ENCODE results near the gene NLRP5.
"Not testable (repeated sequence)": the region's sequence is repeated elsewhere in the genome, so short reads cannot be mapped to it uniquely, and the experiment has no call there.

The NLRP5 gene

DNA sequence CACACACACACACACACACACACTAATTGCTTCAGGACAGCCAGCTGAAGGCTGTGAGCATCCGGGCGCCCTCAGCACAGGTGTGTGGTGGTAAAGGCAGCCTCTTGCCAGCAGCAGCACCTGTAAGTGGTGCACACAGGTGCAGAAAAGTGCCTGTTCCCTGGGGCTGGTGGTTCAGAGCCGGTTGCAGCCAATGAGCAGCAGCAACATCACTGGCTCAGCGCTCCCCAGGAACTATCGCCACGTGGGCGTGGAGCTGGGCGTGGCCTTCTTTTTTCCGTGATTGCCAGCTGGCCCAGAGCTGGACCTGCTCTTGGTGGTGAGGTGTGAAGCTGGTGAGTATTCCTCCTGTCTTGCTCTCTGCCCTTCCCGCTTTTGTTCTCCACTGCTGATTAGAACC lies at the start of gene NLRP5:
TSS of gene NLRP5 (plus strand) at position 289 of the 400 bp plus-strand sequence.
- H3K4me3 ChIP-seq (ENCODE audit: low read depth, low read length), result no peak within 1 kb of the TSS

DNA sequence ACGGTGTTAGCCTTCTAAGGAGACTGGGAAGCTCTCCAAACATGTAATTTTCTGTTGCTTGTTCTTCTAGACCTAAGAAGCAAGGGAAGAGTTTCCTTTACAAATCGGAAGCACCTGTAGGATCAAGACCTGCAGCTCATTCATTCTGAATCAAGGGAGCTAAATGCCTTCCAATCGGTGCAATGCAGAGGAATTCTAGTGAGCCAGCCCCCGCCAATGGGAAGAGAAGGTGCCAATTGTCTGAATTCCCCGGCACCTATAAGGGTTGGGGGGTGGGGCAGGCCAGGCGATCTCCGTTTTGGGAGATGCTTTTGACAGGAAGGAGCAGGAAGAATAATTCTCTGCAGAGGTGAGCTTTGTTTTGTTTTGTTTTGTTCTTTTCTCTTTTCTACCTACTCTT lies 47.4 kb upstream of the NLRP5 start:
- H3K4me3 ChIP-seq (ENCODE audit: low read depth, low read length), result no peak overlapping the region

DNA sequence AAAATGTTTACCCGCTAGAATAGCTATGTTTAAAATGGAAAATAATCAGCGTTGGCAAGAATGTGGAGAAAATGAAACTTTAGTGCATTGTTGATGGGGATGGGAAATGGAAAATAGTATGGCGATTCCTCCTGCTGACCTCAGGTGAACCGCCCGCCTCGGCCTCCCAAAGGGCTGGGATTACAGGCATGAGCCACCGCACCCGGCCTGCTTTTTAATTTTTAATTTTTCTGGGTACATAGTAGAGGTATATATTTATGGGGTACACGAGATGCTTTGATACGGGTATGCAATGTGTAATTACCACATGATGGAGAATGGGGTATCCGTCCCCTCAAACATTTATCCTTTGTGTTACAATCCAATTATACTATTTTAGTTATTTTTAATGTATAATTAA lies 46.3 kb upstream of the NLRP5 start:
- H3K4me3 ChIP-seq (ENCODE audit: low read depth, low read length), result no peak overlapping the region

DNA sequence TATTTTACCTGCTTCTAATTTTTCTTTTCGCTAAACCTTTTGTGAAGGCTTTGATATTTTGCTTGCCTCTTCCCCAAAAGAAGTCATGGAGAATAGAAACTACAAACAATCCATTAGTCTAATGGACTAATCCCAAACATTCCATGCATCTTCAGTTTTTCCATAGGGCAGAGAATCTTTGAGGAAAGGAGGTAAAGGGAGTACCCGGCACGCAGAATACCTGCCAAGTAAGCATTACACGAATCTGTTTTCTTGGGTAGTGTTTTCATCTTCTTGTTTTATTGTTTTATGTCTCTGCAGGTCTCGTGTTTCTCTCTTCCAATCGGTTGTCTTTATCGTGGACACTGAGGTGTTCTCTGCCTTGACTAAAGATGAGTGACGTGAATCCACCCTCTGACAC lies 39.0 kb upstream of the NLRP5 start, which contains the start of gene NLRP8:
TSS of gene NLRP8 (plus strand) at position 301 of the 400 bp plus-strand sequence.
- H3K4me3 ChIP-seq (ENCODE audit: low read depth, low read length), result no peak within 1 kb of the TSS

DNA sequence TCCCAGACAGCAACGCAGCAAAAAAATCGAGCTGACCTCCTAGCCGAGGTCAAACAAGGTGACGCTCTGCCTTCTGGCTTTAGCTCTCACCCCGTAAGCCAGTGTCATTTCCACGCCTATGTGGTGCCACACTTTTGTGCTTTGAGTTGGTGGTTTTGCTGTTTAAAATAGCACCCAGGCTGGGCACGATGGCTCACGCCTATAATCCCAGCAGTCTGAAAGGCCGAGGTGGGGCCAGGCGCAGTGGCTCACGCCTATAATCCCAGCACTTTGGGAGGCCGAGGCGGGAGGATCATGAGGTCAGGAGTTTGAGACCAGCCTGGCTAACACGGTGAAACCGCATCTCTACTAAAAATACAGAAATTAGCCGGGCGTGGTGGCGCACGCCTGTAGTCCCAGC lies 36.0 kb upstream of the NLRP5 start:
- not testable (repeated sequence) for H3K4me3 ChIP-seq (ENCODE audit: low read depth, low read length)

DNA sequence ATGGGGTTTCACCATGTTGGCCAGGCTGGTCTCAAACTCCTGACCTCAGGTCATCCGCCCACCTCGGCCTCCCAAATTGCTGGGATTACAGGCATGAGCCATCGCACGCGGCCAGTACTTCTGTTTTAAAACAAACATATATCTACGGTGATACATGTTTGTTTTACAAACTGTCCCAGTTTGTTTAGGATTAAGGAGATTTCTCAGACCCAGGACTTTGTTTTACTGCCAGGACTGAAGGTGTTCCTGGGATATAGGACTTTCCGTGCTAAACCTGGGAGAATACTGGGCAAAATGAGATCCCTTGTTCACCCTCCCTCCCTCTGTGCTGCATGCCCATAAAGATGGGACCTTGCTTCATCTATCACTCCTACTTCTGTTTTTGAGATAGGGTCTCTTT lies 30.1 kb upstream of the NLRP5 start:
- H3K4me3 ChIP-seq (ENCODE audit: low read depth, low read length), result no peak overlapping the region

DNA sequence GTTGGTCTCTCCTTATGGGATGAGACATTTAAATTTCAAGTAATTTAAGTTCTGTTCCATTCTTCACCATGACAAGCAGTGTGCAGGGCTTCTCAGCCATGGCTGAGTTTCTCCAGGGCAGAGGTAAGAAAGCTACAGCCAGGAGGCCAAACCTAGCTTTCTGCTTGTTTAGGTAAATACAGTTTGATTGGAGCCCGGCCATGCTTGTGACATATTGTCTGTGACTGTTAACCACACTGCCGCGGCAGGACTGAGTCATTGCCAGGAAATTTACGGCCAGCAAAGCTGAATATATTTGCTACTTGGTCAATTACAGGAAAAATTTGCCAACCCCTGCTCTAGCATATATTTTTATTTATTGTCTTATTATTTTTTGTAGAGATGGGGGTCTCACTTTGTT lies 28.2 kb upstream of the NLRP5 start:
- H3K4me3 ChIP-seq (ENCODE audit: low read depth, low read length), result no peak overlapping the region

DNA sequence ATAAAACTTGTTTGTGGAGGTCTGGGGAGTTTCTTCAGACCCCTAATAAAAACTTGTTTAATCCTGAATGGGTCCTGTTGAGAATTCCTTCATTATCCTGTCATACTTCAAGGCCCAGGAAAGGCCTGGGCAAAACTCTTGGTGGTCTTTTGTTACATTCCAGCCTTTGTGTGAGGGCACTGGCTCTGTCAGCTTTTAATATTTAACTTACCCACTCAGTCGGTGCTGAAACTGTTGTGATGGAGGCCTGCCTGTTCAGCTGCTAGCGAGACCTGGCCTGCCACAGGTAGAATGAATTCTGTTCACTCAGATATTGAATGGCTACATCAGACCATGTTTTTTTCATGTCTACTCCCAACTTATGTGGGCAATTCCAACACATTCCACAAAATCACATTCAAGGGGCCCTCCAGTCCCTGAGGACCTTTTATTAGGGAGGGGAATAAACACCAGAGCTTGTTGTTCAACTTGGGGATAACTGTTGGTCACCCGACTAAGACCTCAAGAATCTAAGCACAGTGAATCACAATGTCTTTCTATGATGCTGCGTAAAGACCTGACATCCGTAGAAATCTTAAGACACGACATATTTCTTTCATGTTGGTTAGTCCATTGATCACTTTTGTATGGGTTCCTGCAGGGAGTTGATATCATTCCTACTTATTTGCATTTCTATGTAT lies 26.4 kb upstream of the NLRP5 start:
- no peak overlapping the region for H3K4me3 ChIP-seq (ENCODE audit: low read depth, low read length)

DNA sequence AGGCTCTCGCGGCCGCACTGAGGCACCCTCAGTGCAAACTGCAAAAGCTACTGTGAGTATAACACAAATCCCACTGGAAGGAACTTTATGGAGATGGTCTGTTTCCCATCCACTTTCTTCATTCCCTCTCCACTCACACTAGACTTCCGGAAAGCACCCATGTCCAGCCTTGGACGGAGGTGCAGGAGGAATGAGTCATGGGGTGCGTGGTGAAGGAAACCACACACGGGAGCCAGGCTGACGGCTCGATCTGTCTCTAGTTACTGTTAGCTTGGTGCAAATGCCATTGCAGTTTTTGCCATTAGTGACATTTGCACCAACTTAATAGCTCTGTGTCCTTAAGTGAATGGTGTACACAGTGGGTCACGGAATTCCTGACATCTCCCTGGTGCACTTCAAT lies 24.4 kb upstream of the NLRP5 start:
- H3K4me3 ChIP-seq (ENCODE audit: low read depth, low read length), result no peak overlapping the region

DNA sequence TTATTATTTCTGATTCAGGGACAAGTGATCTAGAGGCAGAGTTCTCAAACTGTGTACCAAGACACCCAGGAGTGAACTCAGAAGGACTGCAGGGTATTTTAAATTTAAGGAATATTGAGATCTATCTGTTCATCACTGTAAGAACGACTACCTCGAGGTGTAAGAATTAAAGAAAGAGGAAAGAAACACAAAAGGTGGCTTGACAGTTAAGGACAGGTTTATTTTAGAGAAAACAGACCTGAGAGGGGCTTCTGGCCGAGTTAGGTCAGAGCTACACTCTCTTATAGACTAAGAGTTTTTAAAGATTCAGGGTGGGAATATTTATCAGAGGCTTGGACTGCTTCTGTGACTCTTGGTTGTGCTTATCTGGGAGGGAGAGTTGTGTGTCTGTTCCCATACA lies 12.6 kb upstream of the NLRP5 start:
- H3K4me3 ChIP-seq (ENCODE audit: low read depth, low read length), result no peak overlapping the region

DNA sequence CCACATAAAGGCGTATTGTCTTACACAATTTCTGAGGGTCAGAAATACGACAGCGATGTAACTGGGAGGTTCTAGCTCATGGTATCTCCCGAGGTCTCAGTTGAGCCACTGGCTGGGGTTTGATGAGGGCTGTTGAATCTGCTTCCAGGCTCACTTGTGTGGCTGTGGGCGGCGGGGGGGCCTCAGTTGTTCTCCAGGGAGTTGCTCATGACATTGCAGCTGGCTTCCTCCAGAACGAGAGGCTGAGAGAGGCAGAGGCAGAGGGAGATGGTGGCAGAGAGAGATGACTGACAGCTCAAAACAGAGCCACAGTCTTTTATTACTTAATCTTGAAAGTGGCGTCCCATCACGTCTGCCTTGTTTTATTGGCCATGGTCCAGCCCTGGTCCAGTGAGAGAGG lies 6.2 kb upstream of the NLRP5 start:
- H3K4me3 ChIP-seq (ENCODE audit: low read depth, low read length), result no peak overlapping the region

DNA sequence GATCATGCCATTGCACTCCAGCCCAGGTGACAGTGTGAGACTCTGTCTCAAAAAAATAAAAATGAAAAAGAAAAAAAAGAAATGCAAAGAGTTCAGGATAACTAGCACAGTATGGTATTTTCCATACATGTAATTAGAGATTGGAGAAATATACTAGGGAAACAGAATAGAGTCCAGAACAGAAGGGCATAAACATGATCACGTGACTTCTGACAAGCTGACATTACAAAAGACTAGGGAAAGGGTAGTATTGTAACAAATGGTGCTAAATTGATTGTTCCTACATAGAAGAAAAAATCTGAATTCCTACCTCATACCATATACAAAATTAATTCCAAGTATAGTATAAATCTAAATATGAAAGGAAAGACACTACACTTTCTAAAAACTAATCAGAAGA lies 1.3 kb upstream of the NLRP5 start:
- H3K4me3 ChIP-seq (ENCODE audit: low read depth, low read length), result no peak overlapping the region

DNA sequence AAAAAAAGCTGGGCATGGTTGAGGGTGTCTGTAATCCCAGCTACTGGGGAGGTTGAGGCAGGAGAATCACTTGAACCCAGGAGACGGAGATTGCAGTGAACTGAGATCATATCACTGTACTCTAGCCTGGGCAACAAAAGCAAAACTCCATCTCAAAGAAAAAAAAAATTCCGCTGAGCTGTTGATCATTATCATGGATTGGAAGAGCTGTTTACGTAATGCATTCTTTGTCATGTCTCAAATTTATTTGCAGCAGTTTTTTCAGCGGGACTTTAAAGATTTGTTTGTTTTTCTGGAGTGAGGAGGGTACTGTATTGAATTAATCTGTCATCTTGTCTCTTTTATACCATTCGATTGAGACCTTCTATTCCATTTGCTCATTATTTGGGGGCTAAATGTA lies 4.3 kb downstream of the NLRP5 start:
- H3K4me3 ChIP-seq (ENCODE audit: low read depth, low read length), result no peak overlapping the region

DNA sequence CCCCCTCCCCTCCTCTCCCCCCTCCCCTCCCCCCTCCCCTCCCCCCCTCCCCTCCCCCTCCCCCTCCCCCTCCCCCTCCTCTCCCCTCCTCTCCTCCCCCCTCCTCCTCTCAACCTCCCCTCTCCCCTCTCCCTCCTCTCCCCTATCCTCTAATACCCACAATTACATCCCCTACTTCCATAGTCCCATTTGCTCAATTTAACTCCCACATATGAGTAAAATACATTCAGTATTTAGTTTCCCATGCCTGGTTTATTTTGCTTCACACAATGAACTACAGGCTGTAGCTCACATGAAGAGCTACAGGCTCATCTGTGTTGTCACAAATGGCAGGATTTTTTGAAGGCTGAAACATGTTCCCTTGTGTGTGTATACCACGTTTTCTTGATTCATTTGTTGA lies 6.9 kb downstream of the NLRP5 start:
- H3K4me3 ChIP-seq (ENCODE audit: low read depth, low read length), result no peak overlapping the region

DNA sequence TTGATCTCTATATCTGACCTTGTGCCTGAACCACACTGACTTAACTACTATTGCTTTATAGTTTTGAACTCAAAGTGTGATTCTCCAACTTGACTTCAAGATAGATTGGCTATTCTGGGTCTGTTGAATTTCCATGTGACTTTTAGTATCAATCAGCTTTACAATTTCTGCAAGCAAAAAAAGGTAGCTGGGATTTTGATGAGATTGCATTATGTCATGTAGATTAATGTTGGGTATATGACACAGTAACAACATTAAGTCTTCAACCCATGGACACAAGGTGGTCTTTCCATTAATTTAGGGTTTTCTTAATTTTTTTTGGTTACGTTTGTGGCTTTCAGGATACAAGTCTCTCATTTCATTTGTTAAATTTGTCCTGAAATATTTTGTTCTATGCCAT lies 28.2 kb downstream of the NLRP5 start:
- no peak overlapping the region for H3K4me3 ChIP-seq (ENCODE audit: low read depth, low read length)

DNA sequence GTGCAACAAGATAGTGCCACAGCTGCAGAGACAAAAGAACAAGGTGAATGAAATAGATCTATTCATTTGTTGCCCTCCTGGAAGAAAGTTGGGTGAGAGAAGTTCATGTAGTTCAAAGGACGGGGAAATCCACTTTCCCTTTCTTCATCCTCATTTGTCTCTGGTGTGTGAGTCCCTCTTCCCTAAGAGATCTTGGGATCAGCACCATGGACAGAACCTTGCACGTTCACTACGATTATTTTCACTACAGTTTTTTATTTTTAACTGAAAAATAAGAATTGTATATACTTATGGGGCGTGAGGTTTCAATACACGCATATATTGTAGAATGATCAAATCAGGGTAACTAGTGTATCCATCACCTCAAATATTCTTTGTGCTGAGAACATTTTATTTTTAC lies 29.2 kb downstream of the NLRP5 start:
- no peak overlapping the region for H3K4me3 ChIP-seq (ENCODE audit: low read depth, low read length)

DNA sequence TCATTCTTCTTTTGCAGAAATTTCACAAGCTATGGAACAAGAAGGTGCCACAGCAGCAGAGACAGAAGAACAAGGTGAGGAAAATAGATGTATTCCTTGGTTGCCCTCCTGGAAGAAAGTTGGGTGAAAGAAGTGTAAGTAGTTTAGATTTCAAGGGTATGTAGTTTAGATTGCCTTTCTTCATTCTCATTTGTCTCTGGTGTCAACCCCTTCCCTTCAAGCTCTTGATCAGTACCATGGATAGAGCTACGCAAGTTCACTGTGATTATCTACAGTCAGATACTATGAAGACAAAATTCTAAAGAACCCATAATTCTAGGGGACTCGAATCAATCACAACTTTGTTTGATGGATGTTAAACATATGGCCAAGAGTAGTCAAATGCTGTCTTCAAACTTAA lies 32.8 kb downstream of the NLRP5 start:
- H3K4me3 ChIP-seq (ENCODE audit: low read depth, low read length), result not testable (repeated sequence)

DNA sequence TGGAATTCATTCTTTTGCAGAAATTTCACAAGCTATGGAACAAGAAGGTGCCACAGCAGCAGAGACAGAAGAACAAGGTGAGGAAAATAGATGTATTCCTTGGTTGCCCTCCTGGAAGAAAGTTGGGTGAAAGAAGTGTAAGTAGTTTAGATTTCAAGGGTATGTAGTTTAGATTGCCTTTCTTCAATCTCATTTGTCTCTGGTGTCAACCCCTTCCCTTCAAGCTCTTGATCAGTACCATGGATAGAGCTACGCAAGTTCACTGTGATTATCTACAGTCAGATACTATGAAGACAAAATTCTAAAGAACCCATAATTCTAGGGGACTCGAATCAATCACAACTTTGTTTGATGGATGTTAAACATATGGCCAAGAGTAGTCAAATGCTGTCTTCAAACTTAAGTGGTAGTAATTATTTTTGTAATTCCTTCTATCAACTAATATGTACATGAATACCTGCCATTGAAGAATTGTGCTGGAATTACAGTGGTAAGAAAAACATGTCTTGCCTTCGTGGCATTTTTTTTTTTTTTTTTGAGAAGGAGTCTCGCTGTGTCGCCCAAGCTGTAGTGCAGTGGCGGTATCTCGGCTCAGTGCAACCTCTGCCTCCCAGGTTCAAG lies 33.9 kb downstream of the NLRP5 start:
- not testable (repeated sequence) for H3K4me3 ChIP-seq (ENCODE audit: low read depth, low read length)

DNA sequence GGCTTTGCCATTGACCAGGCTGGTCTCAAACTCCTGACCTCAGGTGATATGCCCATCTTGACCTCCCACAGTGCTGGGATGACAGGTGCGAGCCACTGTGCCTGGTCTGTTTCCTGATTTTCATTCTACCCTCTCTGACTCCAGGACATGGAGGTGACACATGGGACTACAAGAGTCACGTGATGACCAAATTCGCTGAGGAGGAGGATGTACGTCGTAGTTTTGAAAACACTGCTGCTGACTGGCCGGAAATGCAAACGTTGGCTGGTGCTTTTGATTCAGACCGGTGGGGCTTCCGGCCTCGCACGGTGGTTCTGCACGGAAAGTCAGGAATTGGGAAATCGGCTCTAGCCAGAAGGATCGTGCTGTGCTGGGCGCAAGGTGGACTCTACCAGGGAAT lies 40.2 kb downstream of the NLRP5 start:
- no peak overlapping the region for H3K4me3 ChIP-seq (ENCODE audit: low read depth, low read length)

DNA sequence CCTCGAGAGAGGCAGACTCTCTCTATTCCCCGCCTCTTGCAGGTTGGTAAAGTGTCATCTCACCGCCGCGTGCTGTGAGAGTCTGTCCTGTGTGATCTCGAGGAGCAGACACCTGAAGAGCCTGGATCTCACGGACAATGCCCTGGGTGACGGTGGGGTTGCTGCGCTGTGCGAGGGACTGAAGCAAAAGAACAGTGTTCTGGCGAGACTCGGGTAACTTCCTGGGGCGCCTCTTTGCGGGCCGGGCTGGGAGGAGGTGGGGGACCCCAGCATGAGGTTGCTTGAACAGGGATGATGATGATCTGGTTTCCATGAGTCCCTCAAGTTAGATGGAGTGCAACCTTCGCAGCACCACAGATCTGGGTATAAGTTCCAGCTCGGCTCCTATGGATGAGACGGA lies 67.0 kb downstream of the NLRP5 start:
- no peak overlapping the region for H3K4me3 ChIP-seq (ENCODE audit: low read depth, low read length)

DNA sequence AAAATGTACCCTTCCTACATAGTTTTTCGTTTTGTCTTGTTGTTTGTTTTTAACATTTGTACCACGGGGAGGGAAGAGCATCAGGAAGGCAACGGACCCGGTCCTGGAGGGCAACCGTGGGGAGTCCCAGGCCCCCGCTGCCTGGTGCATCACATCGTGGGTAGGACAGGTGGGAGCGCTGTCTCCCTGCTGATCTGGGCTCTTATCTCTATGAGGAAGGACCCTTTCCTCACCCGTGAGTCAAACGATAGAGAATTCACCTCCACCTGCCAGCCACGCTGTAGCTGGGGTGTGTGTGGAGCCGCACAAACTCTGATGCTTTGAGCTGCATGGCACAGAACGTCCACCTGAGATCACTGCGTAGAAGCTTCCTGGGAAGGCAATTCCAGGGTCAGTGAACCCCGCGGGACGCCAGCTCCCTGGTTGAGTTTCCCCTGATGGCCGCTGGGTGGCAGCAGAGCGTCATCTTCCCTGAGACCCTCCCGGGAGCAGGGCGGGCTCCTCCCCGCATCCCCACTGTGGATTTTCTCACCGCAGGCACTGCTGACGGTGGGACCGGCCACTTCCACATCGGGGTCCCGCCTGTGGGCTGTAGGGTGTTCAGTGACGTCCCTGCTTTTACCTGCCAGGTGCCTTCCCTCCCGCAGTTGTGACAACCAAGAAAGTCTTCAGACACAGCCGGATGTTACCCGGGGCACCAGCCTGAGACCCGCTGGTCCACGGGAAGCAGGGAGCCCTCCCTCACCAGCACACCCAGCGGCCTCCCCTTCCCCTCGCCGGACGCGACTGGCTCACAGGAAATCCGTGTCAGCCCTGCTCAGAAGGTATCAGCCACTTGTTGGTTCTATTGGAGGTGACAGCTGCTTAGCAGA lies 79.8 kb downstream of the NLRP5 start:
- H3K4me3 ChIP-seq (ENCODE audit: low read depth, low read length), result no peak overlapping the region

DNA sequence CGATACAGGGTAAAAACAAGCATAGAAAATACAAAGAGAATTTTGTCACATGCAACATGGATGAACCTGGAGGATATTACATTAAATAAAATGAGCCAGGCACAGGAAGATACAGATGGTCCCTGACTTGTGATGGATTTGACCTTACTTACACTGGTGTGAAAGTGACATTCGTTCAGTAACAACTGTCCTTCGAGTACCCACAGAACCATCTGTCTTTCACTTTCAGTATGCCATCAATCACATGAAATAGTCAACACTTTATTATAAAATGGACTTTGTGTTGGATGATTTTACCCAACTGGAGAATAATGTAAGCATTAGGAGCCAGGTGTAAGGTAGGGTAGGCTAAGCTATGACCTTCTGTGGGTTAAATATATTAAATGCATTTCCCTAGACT lies 83.1 kb downstream of the NLRP5 start:
- H3K4me3 ChIP-seq (ENCODE audit: low read depth, low read length), result no peak overlapping the region

All from iPS-11a (cell line).